ENCODE measurements around the gene GPC6.

- TF ChIP-seq, protein P1, sequence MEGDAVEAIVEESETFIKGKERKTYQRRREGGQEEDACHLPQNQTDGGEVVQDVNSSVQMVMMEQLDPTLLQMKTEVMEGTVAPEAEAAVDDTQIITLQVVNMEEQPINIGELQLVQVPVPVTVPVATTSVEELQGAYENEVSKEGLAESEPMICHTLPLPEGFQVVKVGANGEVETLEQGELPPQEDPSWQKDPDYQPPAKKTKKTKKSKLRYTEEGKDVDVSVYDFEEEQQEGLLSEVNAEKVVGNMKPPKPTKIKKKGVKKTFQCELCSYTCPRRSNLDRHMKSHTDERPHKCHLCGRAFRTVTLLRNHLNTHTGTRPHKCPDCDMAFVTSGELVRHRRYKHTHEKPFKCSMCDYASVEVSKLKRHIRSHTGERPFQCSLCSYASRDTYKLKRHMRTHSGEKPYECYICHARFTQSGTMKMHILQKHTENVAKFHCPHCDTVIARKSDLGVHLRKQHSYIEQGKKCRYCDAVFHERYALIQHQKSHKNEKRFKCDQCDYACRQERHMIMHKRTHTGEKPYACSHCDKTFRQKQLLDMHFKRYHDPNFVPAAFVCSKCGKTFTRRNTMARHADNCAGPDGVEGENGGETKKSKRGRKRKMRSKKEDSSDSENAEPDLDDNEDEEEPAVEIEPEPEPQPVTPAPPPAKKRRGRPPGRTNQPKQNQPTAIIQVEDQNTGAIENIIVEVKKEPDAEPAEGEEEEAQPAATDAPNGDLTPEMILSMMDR (IDR thresholded peaks at IDR 0.05; ENCODE audit: poor library complexity) = no peak
- TF ChIP-seq EZH2 (IDR thresholded peaks at IDR 0.05; ENCODE audit: borderline replicate concordance) (no peak), EZH2phosphoT487 (IDR thresholded peaks at IDR 0.05; ENCODE audit: low read depth, severe bottlenecking, unreplicated experiment) (no peak)
Observed at GRCh38 chr13:93521307-93521706, 294.7 kb downstream of the GPC6 start.
